Esophagus (tissue), 2 donors: ENCODE results near the gene MCCC2. TPM values are rescaled to one million over a fixed set of nuclear protein-coding genes. Genes with fewer than 3 reads are reported as not detected.
"Not testable (repeated sequence)": the region's sequence is repeated elsewhere in the genome, so short reads cannot be mapped to it uniquely, and the experiment has no call there.

ENCODE experiments used
- H3K27ac ChIP-seq, 2 donors: one replicate each; pipeline ENCODE4 v1.5.1; 2013; ENCODE audit warnings: low read depth in 2 of 2, mild to moderate bottlenecking in 2 of 2, inconsistent platforms in 1 of 2, low read length in 1 of 2, moderate library complexity in 1 of 2
- H3K27me3 ChIP-seq, 2 donors: one replicate each; pipeline ENCODE4 v1.6.1; 2013; ENCODE audit warnings: low read length in 2 of 2, control low read depth in 1 of 2, mild to moderate bottlenecking in 1 of 2; ENCODE audit not compliant: insufficient read depth in 2 of 2, control insufficient read depth in 1 of 2
- H3K36me3 ChIP-seq, 2 donors: one replicate each; pipeline ENCODE4 v1.6.1; 2013; ENCODE audit warnings: low read length in 1 of 2; ENCODE audit not compliant: control insufficient read depth in 2 of 2, insufficient read depth in 2 of 2
- H3K4me1 ChIP-seq, 2 donors: one replicate each; pipeline ENCODE4 v1.6.1; 2013; ENCODE audit warnings: low read length in 1 of 2; ENCODE audit not compliant: control insufficient read depth in 2 of 2, insufficient read depth in 2 of 2
- H3K4me3 ChIP-seq, 2 donors: one replicate each; pipeline ENCODE4 v1.5.1; 2013; ENCODE audit warnings: low read length in 2 of 2, mild to moderate bottlenecking in 2 of 2, low read depth in 1 of 2, moderate library complexity in 1 of 2
- H3K9me3 ChIP-seq, 2 donors: one replicate each; pipeline ENCODE4 v1.6.1; 2013; ENCODE audit warnings: mild to moderate bottlenecking in 2 of 2, low read depth in 1 of 2, low read length in 1 of 2, moderate library complexity in 1 of 2; ENCODE audit not compliant: control insufficient read depth in 2 of 2, insufficient read depth in 1 of 2
- WGBS, 2 donors: extraction: QIAGEN DNeasy Blood & Tissue Kit; methylation state at CpG; one replicate each; pipeline ENCODE4 v1.1.7; 2013; 5-methylcytosine and 5-hydroxymethylcytosine counted together
- polyA plus RNA-seq, 2 donors: library from polyadenylated mRNA; stranded (reverse); fragments of 200-250 nt; gene quantifications; one replicate each; pipeline ENCODE4 v1.2.3, GENCODE V29; 2013
- donor health status: healthy with polysubstance abuse.
- donor health status: Bipolar disorder and iron deficiency.

MCCC2 gene
- 10 to 100 TPM; 14.2 to 22.5 TPM for polyA plus RNA-seq

- H3K36me3 ChIP-seq = peaks cover 0 to 2% of the 10 kb centered on the region in 2 donors
- peaks cover 0 to 3% of the 10 kb centered on the region in 2 donors for H3K4me1 ChIP-seq
- peak within 1 kb of the TSS; percentile 84 for H3K27ac ChIP-seq
- 0 to 1% methylated on average over 56 of the region's 56 CpGs for WGBS, 2 donors
- no peaks in the 10 kb centered on the region for H3K9me3 ChIP-seq
- H3K4me3 ChIP-seq = peak within 1 kb of the TSS; percentile 64 to 76
- no peaks in the 10 kb centered on the region for H3K27me3 ChIP-seq
Observed at GRCh38 chr5:71586941-71587765, at the start of gene MCCC2. Gene MCCC2, plus strand, starts transcription at chr5:71587340. Its CDS starts 86 bp downstream, at chr5:71587426.

- H3K4me3 ChIP-seq = no peak overlapping the region
- 73 to 80% methylated on average over 3 of the region's 3 CpGs for WGBS, 2 donors
- no peaks in the 10 kb centered on the region for H3K27me3 ChIP-seq
- no peaks in the 10 kb centered on the region for H3K4me1 ChIP-seq
- H3K27ac ChIP-seq = no peak overlapping the region
- H3K9me3 ChIP-seq = no peaks in the 10 kb centered on the region
- H3K36me3 ChIP-seq = peaks cover 0 to 10% of the 10 kb centered on the region in 2 donors
Observed at GRCh38 chr5:71537687-71538086, 49.5 kb upstream of the MCCC2 start.

- not testable (repeated sequence) for H3K27ac ChIP-seq, H3K4me1 ChIP-seq, H3K27me3 ChIP-seq, H3K9me3 ChIP-seq, H3K4me3 ChIP-seq, H3K36me3 ChIP-seq
- WGBS, 2 donors = 98% methylated on average over 7 of the region's 7 CpGs
Observed at GRCh38 chr5:71550885-71551284, 36.3 kb upstream of the MCCC2 start.

- not testable (repeated sequence) for H3K9me3 ChIP-seq, H3K27ac ChIP-seq, H3K36me3 ChIP-seq, H3K4me3 ChIP-seq, H3K27me3 ChIP-seq, H3K4me1 ChIP-seq
- 97% methylated on average over 19 to 20 of the region's 27 CpGs for WGBS, 2 donors
Observed at GRCh38 chr5:71551582-71551981, 35.6 kb upstream of the MCCC2 start.

GRCh38 chr5:71552026-71552749 lies 35.0 kb upstream of the MCCC2 start:
- not testable (repeated sequence) for H3K36me3 ChIP-seq, H3K4me1 ChIP-seq, H3K27me3 ChIP-seq, H3K4me3 ChIP-seq, H3K9me3 ChIP-seq, H3K27ac ChIP-seq
- WGBS, 2 donors = 96 to 97% methylated on average over 31 to 53 of the region's 53 CpGs

- WGBS, 2 donors = 98 to 99% methylated on average over 4 of the region's 4 CpGs
- Histone ChIP-seq H3K9me3 (no peaks in the 10 kb centered on the region), H3K27me3 (no peaks in the 10 kb centered on the region), H3K4me3 (no peak overlapping the region), H3K27ac (no peak overlapping the region), H3K4me1 (no peaks in the 10 kb centered on the region), H3K36me3 (peaks cover 0 to 4% of the 10 kb centered on the region in 2 donors)
Observed at GRCh38 chr5:71563161-71563560, 24.0 kb upstream of the MCCC2 start.

GRCh38 chr5:71564895-71565294 lies 22.2 kb upstream of the MCCC2 start:
- no peak overlapping the region for H3K27ac ChIP-seq
- H3K36me3 ChIP-seq = peaks cover 0 to 7% of the 10 kb centered on the region in 2 donors
- H3K4me3 ChIP-seq = no peak overlapping the region
- H3K9me3 ChIP-seq = no peaks in the 10 kb centered on the region
- no peaks in the 10 kb centered on the region for H3K4me1 ChIP-seq
- H3K27me3 ChIP-seq = no peaks in the 10 kb centered on the region

GRCh38 chr5:71569748-71570509 lies 17.2 kb upstream of the MCCC2 start:
- WGBS, 2 donors = 75 to 89% methylated on average over 5 of the region's 5 CpGs
- H3K4me3 ChIP-seq = no peak overlapping the region
- H3K27ac ChIP-seq = no peak overlapping the region
- no peaks in the 10 kb centered on the region for H3K9me3 ChIP-seq
- no peaks in the 10 kb centered on the region for H3K27me3 ChIP-seq
- H3K36me3 ChIP-seq = peaks cover 0 to 5% of the 10 kb centered on the region in 2 donors
- H3K4me1 ChIP-seq = no peaks in the 10 kb centered on the region

- H3K36me3 ChIP-seq, H3K9me3 ChIP-seq, H3K27me3 ChIP-seq, H3K4me1 ChIP-seq, H3K4me3 ChIP-seq, H3K27ac ChIP-seq: not testable (repeated sequence)
- WGBS, 2 donors = 87 to 88% methylated on average over 7 of the region's 7 CpGs
Observed at GRCh38 chr5:71571811-71572210, 15.3 kb upstream of the MCCC2 start.
